WTC11 (cell line): ENCODE results near the gene ZNF554.

Experiments used
- CBFB ChIP-seq: sonication (generic); formaldehyde crosslinking; IDR thresholded peaks from 2 replicates; pipeline ENCODE4 v1.8.1; 2022; ENCODE audit warnings: mild to moderate bottlenecking, low read depth, missing genetic modification reagents
- CREB1 ChIP-seq: sonication (generic); formaldehyde crosslinking; IDR thresholded peaks from 2 replicates; pipeline ENCODE4 v1.8.0; 2023; ENCODE audit warnings: mild to moderate bottlenecking, missing genetic modification reagents
- CTCF ChIP-seq: fragments of 200-600 bp; IDR thresholded peaks from 2 replicates; pipeline ENCODE4 v1.8.0; 2022; ENCODE audit warnings: antibody characterized with exemption
- ELF4 ChIP-seq: sonication (generic); formaldehyde crosslinking; IDR thresholded peaks from 2 replicates; pipeline ENCODE4 v1.8.1; 2022; ENCODE audit warnings: low read depth, mild to moderate bottlenecking, moderate library complexity, missing genetic modification reagents
- ERG ChIP-seq: fragments of 250-450 bp; sonication (Bioruptor Pico); IDR thresholded peaks from 2 replicates; pipeline ENCODE4 v1.8.0; 2021; ENCODE audit warnings: mild to moderate bottlenecking
- IRF1 ChIP-seq: sonication (generic); formaldehyde crosslinking; IDR thresholded peaks from 2 replicates; pipeline ENCODE4 v1.8.0; 2023; ENCODE audit warnings: missing genetic modification reagents
- NR3C1 ChIP-seq: sonication (generic); formaldehyde crosslinking; conservative IDR thresholded peaks from 2 replicates; pipeline ENCODE4 v1.8.1; 2023; ENCODE audit warnings: low read depth, mild to moderate bottlenecking, missing genetic modification reagents
- TP53 ChIP-seq: sonication (generic); formaldehyde crosslinking; IDR thresholded peaks from 2 replicates; pipeline ENCODE4 v1.8.1; 2023; ENCODE audit warnings: mild to moderate bottlenecking, missing genetic modification reagents
- ZNF532 ChIP-seq: fragments of 250-450 bp; sonication (Bioruptor Pico); IDR thresholded peaks from 2 replicates; pipeline ENCODE4 v1.9.0; 2021; ENCODE audit warnings: mild to moderate bottlenecking, borderline replicate concordance

- TF ChIP-seq CTCF (no peak), ERG (no peak), ELF4 (no peak), IRF1 (CRISPR knock-in tag) (no peak), ZNF532 (CRISPR knock-in tag) (no peak), NR3C1 (no peak), CBFB (CRISPR knock-in tag) (no peak), CREB1 (no peak), TP53 (CRISPR knock-in tag) (no peak)
These were observed 16.8 kb upstream of the ZNF554 start for GRCh38 chr19:2802826-2803225.
